HG03280 (cell line): ENCODE results near the gene TGM4.

Source experiments
- ATAC-seq: cut with Tn5 transposase; IDR thresholded peaks from one replicate; pipeline ENCODE4 v1.9.1; 2021; ENCODE audit warnings: mild to moderate bottlenecking, moderate library complexity; ENCODE audit not compliant: unreplicated experiment

TGM4 gene

GRCh38 chr3:44877333-44877732 is 2.9 kb downstream of the TGM4 start:
- no peak for ATAC-seq

DNA sequence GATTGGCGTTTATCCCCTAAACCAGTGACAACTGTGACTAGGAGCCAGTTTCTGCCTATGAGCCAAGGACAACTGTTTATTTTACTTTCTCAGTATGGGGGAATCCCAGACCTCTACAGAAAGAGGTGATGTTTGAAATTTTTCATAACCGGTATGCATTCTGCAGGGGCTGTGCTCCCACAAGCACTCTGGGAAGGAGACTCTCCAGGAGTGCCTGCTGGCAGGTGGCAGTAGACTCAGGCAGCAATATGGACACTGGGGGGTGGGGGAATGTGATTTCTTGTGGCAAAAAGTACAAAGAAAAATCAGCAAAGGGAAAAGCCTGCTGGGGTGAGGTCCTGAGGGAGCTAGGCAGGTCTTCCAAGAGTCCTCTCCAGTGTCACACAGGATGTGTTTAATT is 5.9 kb downstream of the TGM4 start:
- ATAC-seq: no peak

GRCh38 chr3:44883213-44883955 is 9.0 kb downstream of the TGM4 start:
- no peak for ATAC-seq

DNA sequence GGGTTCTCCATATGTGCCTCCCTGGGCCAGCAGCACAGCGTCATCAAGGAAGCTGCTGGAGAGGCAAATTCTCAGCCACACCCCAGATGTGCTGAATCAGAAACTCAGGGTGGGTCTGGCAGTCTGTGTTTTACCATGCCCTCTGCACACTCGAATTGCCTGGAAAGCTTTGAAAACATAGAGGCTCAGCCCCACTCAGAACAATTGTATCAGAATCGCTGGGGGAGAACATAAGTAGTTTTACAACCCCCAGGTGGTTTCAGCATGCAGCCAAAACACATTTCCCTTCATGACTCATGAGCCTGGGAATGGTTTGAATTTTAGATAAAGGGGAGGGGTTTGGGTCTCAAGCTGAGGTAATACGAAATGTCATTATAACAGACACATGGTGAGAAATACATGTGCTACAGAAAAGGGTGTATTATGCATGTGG is 9.6 kb downstream of the TGM4 start:
- no peak for ATAC-seq

DNA sequence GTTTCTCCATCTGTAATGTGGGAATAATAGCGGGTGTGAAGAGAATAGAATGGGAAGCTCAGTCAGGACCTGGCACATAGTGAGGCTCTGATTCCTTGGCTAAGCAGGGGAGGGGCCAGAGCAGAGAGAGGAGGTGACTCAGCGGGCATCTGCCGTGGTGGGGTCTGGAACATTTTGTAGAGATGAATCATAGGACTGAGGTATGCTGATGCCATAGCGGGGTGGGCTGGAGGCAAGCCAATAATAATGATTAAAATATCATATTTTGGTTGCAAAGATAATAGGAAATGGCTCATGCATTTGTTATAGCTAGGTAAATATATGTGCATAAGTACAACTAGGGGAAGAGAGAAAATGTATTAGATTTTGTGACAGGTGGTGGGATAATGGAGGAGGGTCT is 11.2 kb downstream of the TGM4 start:
- no peak for ATAC-seq

GRCh38 chr3:44886561-44886960 is 12.2 kb downstream of the TGM4 start:
- no peak for ATAC-seq

- no peak for ATAC-seq
These were observed 12.7 kb downstream of the TGM4 start for GRCh38 chr3:44887101-44887500.

DNA sequence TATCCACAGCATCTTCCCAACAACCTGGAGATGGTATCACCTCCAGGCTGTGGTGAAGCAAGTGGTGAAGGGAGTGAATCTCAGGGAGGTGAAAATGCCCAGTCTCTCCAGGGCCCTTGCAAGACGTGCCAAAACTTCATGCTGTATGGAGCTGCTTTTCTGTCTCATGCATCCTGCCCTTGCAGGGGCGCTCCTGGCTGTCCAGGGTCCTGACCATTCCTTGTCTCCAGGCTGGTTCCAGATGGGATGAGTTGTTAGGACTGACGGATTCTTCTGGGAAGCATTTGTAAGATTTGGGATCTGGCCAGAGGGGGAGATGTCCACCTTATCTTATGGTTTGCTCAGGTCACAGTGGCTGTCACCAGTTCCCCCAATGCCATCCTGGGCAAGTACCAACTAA is 15.8 kb downstream of the TGM4 start:
- ATAC-seq: no peak

DNA sequence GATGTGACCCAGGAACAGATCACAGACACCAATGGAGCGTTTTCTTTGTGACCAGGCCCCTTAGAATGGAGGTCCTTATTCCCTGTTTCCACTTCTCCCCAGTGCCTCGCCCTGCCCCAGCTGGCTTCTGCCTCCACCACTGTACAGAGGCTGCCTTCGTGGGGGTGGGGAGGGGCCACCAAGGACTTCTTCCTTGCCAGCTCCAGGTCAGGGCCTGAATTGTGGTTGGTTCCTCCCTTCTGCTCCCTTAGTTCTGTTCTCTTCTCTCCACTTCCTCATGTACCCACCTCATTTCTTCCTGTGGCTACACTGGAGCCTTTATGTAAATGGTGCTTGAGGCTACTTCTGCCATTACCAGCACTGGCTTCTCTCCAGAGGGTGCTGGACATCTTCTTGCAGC is 16.4 kb downstream of the TGM4 start:
- no peak for ATAC-seq

- no peak for ATAC-seq
These were observed 18.3 kb downstream of the TGM4 start for GRCh38 chr3:44892689-44893088.

DNA sequence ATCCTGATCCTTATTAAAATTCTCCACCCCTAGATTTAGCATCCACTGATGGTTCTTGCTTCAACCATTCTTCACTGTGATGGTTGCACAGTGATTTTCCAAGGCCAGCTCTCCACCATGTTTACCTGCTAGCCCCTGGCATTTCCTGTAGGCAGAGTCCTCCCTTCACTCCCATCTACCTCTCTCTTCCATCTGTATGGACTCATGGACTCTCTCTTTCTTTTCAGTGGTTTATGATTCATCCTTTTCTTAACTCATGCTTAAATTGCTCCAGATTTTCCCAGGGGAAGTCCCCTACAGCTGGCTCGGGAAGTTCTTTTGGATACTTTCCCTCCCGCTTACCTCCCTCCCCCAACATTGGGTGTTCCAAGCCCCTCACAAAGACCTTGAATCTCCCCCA is 18.7 kb downstream of the TGM4 start:
- no peak for ATAC-seq

DNA sequence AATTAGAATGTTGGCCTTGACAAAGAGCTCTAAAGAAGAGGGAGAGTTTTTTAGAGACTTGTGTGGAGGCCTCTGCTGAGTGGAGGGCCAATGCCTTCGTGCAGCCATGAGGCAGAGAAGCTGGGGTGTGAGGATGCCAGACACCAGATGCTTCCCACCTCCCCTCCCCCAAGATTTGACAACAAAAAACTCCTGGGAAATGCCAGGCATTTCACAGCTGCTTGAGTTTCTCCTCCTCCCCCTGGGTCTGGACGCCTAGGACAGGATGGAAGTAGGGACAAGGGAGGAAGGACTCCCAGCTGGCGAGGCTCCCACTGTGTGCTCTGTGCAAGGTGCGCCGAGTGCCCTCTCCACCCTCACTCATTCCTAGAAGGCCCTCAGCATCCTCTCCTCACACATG is 20.1 kb downstream of the TGM4 start:
- ATAC-seq: no peak

DNA sequence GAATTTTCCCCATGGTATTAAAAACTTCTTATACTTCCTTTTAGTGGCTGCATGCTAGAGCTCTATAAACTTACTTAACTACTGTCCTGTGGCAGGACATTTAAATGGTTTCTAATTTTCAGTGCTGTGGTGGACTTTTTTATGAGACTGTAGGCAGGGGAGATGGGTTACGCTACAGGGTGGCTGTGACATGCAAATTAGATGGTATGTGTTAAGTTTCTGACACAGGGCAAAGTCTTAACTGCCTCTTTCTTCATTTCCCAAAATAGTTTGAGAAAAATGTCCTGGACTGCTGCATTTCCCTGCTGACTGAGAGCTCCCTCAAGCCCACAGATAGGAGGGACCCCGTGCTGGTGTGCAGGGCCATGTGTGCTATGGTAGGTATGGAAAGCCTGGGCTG is 22.0 kb downstream of the TGM4 start:
- no peak for ATAC-seq

DNA sequence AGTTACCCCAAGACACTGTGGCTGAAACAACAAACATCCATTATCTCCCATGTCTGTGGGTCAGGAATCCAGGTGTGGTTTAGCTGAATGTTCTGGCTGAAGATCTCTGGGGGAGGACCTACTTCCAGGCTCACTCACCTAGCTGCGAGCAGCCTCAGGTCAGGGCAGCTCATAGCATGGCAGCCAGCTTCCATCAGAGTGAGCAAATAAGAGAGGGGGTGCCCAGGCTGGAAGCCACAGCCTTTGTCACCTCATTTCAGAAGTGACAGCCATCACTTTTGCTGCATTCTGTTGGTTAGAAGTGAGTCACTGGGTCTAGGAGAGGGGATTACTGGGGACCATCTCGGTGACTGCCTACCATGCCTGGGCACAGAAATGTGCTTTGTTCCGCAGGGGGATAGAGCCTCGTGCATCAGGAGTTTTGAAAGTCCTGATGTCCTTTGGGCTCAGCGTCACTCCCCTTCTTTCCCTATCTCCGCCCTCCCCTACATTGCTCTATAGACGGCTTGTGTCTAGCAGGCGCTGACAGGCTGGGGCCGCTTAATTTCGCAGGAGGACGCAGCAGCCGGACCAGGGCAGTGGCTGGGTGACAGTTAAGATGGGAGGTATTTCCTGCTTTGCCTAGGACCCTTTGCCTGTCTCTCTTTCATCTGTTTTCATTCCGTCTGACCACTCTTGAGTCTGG is 25.4 kb downstream of the TGM4 start:
- ATAC-seq: no peak

DNA sequence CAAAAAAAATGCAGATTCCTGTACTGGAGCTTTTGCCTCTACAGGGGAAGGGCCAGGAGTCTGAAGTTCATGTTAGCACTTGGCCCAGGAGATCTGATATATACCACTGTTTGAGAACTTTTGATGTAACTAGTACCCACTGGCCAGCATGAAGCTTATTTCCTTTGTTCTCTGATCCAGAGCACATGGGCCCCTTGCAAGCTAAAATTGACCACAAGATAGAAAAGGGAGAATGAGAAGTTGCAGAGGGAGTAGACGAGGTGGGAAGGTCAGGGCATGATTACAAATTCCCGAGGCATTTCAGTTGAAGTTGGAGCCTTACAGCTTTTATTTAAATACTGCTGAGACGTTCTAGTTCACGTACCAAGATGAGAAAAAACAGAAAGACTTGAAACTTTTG is 28.2 kb downstream of the TGM4 start:
- no peak for ATAC-seq

DNA sequence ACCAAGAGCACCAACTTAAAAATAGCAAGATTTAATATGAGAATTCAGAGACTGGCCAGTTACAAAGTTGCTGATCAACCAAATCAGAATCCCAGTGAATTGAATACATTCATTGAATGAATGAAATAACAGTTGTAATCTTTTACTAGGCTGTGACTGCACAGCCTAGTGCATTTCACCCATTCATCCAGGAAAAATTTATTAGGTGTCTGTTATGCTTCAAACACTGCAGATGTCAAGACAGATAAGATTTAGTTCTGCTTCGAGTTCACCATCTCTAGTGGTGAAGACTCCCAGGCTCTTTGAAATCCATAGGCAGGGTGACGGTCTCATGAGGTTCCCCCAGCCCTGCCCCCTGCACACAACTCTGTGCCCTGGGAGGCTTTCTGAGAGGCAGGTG is 28.9 kb downstream of the TGM4 start:
- no peak for ATAC-seq

DNA sequence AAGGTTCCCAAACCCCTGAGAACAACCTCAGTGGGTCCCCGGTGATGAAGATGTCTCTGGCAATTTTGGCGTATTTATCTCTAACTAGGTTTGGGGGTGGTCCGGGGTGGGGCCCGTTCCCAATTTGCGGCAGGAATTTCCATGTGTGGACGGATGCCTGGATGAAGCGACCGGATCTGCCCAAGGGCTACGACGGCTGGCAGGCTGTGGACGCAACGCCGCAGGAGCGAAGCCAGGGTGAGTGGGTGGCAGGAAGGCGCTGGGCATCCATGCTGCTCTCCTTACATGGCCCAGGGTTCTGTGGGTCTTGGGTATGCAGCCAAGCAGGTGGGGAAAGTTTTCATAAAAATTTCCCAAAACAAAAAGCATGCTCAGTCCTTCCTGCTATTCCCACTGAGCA is 29.3 kb downstream of the TGM4 start:
- no peak for ATAC-seq

DNA sequence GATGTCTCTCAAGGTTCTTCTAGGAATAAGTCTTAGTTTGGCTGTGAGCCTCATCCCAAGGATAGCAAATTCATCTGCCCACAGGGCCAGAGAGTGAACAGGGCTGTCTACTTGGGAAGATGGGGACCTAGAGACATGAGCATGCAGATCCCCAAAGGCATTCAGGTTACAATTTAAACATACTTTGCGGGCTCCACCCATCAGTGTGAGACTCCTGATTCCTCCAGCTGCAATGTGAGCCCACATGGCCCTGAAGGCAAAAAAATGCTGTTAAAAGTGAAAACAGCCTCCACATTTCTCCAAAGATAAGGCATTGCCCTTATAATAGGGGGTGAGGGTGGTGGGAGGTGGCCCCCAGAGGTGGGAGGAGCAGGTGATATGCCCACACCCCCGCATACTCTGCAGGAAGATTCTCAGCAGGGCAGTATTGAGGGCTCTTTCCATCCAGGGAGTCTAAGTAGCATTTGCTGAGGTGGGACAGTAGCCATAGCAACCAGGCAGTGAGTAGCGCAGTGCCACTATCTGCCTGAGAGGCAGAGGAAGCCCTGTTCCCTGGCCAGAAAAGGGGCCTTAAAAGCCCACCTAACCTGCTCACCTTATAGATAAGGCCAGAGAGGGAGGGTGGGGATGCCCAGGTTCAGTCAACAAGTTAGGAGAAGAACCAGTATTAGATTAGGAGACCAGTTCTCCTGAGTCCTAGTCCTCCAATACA is 31.2 kb downstream of the TGM4 start:
- no peak for ATAC-seq

GRCh38 chr3:44906997-44907396 is 32.6 kb downstream of the TGM4 start:
- ATAC-seq: no peak

- ATAC-seq: no peak
These were observed 33.2 kb downstream of the TGM4 start for GRCh38 chr3:44907612-44908011.

- ATAC-seq: no peak
These were observed 34.7 kb downstream of the TGM4 start for GRCh38 chr3:44909063-44909462.

GRCh38 chr3:44910693-44911092 is 36.3 kb downstream of the TGM4 start:
- ATAC-seq: no peak
